GM12878 (cell line): ENCODE data around the gene FAXC. TPM values are rescaled to one million over a fixed set of nuclear protein-coding genes. Genes with fewer than 3 reads are reported as not detected.

Experiments used
- ATAC-seq: fragments of 200-7000 bp; cut with Tn5 transposase; 3 replicates; pipeline ENCODE4 v1.9.1; 2020; ENCODE audit warnings: mild to moderate bottlenecking, moderate library complexity
- BruUV-seq: library from RNA; stranded (reverse); fragments of 400-500 nt; replicated peaks from 2 replicates; lab custom pipeline; 2021; lab: Mats Ljungman, UMichigan
- CTCF ChIA-PET: fragments of 300-600 bp; sonication (Branson Sonifier 250); formaldehyde crosslinking; extraction: SDS; loops from one replicate; lab custom pipeline; 2021; ENCODE audit warnings: inconsistent platforms; lab: Yijun Ruan, JAX
- POLR2A ChIA-PET: fragments of 350-600 bp; formaldehyde crosslinking; extraction: SDS; loops from one replicate; lab custom pipeline; 2021; ENCODE audit warnings: inconsistent platforms; lab: Charles Lee
- RAD21 ChIA-PET: fragments of 300-600 bp; sonication (Branson Sonifier 250); formaldehyde crosslinking; loops from one replicate; lab custom pipeline; 2023; ENCODE audit warnings: antibody characterized with exemption; ENCODE audit not compliant: unreplicated experiment; lab: Charles Lee
- SMC1A ChIA-PET: fragments of 300-600 bp; sonication (Branson Sonifier 250); formaldehyde crosslinking; loops from one replicate; lab custom pipeline; 2023; ENCODE audit not compliant: unreplicated experiment, uncharacterized antibody; lab: Charles Lee
- DNase-seq: peaks from one replicate; pipeline ENCODE4 v3.0.0-alpha.2; 2011; ENCODE audit warnings: low read depth, low spot score
- FAIRE-seq: peaks from 3 replicates; lab custom pipeline; 2011; peaks lifted over from hg19 to GRCh38; lab: Jason Lieb, UNC
- H2AFZ ChIP-seq: 2 replicates; pipeline ENCODE4 v1.6.0; 2011; ENCODE audit warnings: low read depth, low read length, control low read depth; ENCODE audit not compliant: control insufficient read depth
- H3K27ac ChIP-seq: 2 replicates; pipeline ENCODE4 v1.5.1; 2011; ENCODE audit warnings: control low read depth; ENCODE audit not compliant: control insufficient read depth, insufficient read depth
- H3K27me3 ChIP-seq, 2 experiments: replicated peaks in 1 of 2; 2 replicates each; pipeline versions ENCODE4 v1.6.0 to v1.6.1; 2011; ENCODE audit warnings: low read length in 1 of 2; ENCODE audit not compliant: control insufficient read depth in 2 of 2, insufficient read depth in 2 of 2
- H3K36me3 ChIP-seq, 2 experiments: 2 replicates each; pipeline ENCODE4 v1.5.1; 2011; ENCODE audit warnings: low read length in 1 of 2; ENCODE audit not compliant: control insufficient read depth in 2 of 2, insufficient read depth in 2 of 2
- H3K4me1 ChIP-seq: 2 replicates; pipeline ENCODE4 v1.6.1; 2011; ENCODE audit warnings: mild to moderate bottlenecking, low read length, moderate library complexity, mixed read lengths; ENCODE audit not compliant: control insufficient read depth, insufficient read depth
- H3K4me2 ChIP-seq: 2 replicates; pipeline ENCODE4 v1.6.0; 2011; ENCODE audit warnings: control low read depth; ENCODE audit not compliant: control insufficient read depth, insufficient read depth
- H3K4me3 ChIP-seq: fragments of 200-600 bp; sonication (generic); 2 replicates; pipeline ENCODE4 v1.5.1; 2016
- H3K79me2 ChIP-seq: 2 replicates; pipeline ENCODE4 v1.6.0; 2011; ENCODE audit warnings: low read length; ENCODE audit not compliant: control insufficient read depth, insufficient read depth
- H3K9ac ChIP-seq: 2 replicates; pipeline ENCODE4 v1.8.0; 2011; ENCODE audit warnings: low read length, control low read depth, mixed read lengths; ENCODE audit not compliant: control insufficient read depth, insufficient read depth
- H3K9me3 ChIP-seq: replicated peaks from 3 replicates; pipeline ENCODE4 v1.5.1; 2011; ENCODE audit warnings: mild to moderate bottlenecking, low read length; ENCODE audit not compliant: control insufficient read depth, insufficient read depth
- H4K20me1 ChIP-seq: 2 replicates; pipeline ENCODE4 v1.6.0; 2011; ENCODE audit not compliant: control insufficient read depth, insufficient read depth
- BHLHE40 ChIP-seq, 2 experiments: fragments of 450-650 bp in 1 of 2; IDR thresholded peaks; 2 replicates each; pipeline ENCODE4 v1.6.1; 2011 to 2017; ENCODE audit warnings: low read depth in 2 of 2, borderline replicate concordance in 1 of 2, improper control_type of control experiment in 1 of 2, low read length in 1 of 2, mild to moderate bottlenecking in 1 of 2
- GABPA ChIP-seq: IDR thresholded peaks from 2 replicates; pipeline ENCODE4 v1.6.1; 2014; ENCODE audit warnings: antibody characterized with exemption, low read depth, mild to moderate bottlenecking, inconsistent platforms
- RAD21 ChIP-seq: IDR thresholded peaks from 2 replicates; pipeline ENCODE4 v1.6.1; 2011; ENCODE audit warnings: mild to moderate bottlenecking, low read depth, low read length, moderate library complexity; ENCODE audit not compliant: insufficient read depth
- SIX5 ChIP-seq: IDR thresholded peaks from 2 replicates; pipeline ENCODE4 v1.6.1; 2011; ENCODE audit warnings: mild to moderate bottlenecking, low read depth, low read length, moderate library complexity; ENCODE audit not compliant: severe bottlenecking
- SMARCA5 ChIP-seq: fragments of 450-650 bp; IDR thresholded peaks from 2 replicates; pipeline ENCODE4 v1.6.1; 2017; ENCODE audit warnings: mild to moderate bottlenecking
- SP1 ChIP-seq: IDR thresholded peaks from one replicate; pipeline ENCODE4 v1.6.1; 2011; ENCODE audit warnings: low read depth, low read length
- SRF ChIP-seq, 2 experiments: IDR thresholded peaks; 2 replicates each; pipeline ENCODE4 v1.6.1; 2011; ENCODE audit warnings: low read depth in 2 of 2, low read length in 2 of 2, mild to moderate bottlenecking in 1 of 2, moderate library complexity in 1 of 2
- STAT1 ChIP-seq: fragments of 450-650 bp; conservative IDR thresholded peaks from 2 replicates; pipeline ENCODE4 v1.6.1; 2014; ENCODE audit warnings: antibody characterized with exemption, mild to moderate bottlenecking
- YBX1 ChIP-seq: fragments of 450-650 bp; IDR thresholded peaks from 2 replicates; pipeline ENCODE4 v1.6.1; 2016; ENCODE audit warnings: antibody characterized with exemption
- YY1 ChIP-seq: IDR thresholded peaks from 2 replicates; pipeline ENCODE4 v1.6.1; 2011; ENCODE audit warnings: low read depth, mild to moderate bottlenecking, low read length
- ZNF274 ChIP-seq: IDR thresholded peaks from one replicate; pipeline ENCODE4 v1.8.0; 2011; ENCODE audit not compliant: insufficient read length, insufficient read depth
- in situ Hi-C: fragments of 300-500 bp; cut with MboI; formaldehyde crosslinking; loops from 9 replicates; pipeline ENCODE4 v1.14.3; 2018; ENCODE audit warnings: mixed read lengths
- intact Hi-C: fragments of 100-400 bp; cut with micrococcal nuclease; formaldehyde crosslinking; loops from one replicate; pipeline ENCODE4 v1.14.2; 2022; ENCODE audit not compliant: unreplicated experiment
- polyA plus RNA-seq, 11 experiments: library from polyadenylated mRNA; depleted of rRNA in 4 of 11; unstranded in 6 of 11; stranded (reverse) in 5 of 11; fragments of >200 nt; fragmentation: Nextera tagmentation in 4 of 11; fragmentation: Illumina TruSeq in 1 of 11; extraction: Ambion mirVana in 4 of 11; extraction: Trizol in 1 of 11; gene quantifications; 1 replicate in 1 of 11; 2 replicates in 10 of 11; pipeline versions ENCODE4 v1.2.1 to v1.2.3, GENCODE V29; 2011 to 2016; ENCODE audit warnings: inconsistent platforms in 2 of 11, missing spikeins in 2 of 11, low read depth in 1 of 11
- total RNA-seq, 4 experiments: library from RNA; depleted of rRNA in 3 of 4; stranded (reverse); fragments of >200 nt in 3 of 4; fragmentation: Illumina TruSeq in 1 of 4; extraction: Trizol in 1 of 4; gene quantifications; 2 replicates each; pipeline versions ENCODE4 v1.2.1 to v1.2.3, GENCODE V29; 2013 to 2021
- TF ChIP-seq, protein P1 (sequence below): IDR thresholded peaks from 2 replicates; pipeline ENCODE4 v1.6.1; 2012; ENCODE audit warnings: improper control_type of control experiment, low read depth, low read length; ENCODE audit not compliant: insufficient replicate concordance
- TF ChIP-seq, protein P2 (sequence below): fragments of 450-650 bp; IDR thresholded peaks from 2 replicates; pipeline ENCODE4 v1.6.1; 2018; ENCODE audit warnings: borderline replicate concordance, mild to moderate bottlenecking; ENCODE audit not compliant: partially characterized antibody
- TF ChIP-seq, protein P3 (sequence below): fragments of 450-650 bp; formaldehyde crosslinking; IDR thresholded peaks from 2 replicates; pipeline ENCODE4 v1.5.0; 2022; ENCODE audit warnings: mild to moderate bottlenecking, missing genetic modification characterization

The FAXC gene
- total and polyA plus RNA-seq, 10 of the 15 experiments (the other 5 are each of a cell fraction or from before 2014, with no cell fraction given): not detected

DNA sequence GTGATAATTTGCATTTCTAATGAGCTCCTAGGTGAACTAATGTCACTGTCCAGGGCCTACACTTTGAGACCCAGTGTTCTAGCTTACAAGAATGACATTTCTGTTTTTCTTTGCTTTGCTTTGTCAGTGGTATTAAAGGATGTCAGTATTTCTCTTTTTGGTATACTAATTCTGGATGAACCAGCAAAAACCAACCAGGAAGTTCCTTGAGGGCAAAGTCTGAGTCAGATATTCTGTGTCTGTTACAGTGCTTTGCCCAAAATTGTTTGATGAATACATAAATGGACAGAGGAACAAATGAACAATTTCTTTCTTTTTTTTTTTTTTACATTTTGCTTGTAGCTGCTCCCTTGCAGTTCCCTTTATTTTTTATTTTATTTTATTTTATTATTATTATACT lies 29.2 kb upstream of the FAXC start:
- DNase-seq (no peak), ATAC-seq (no peak), FAIRE-seq (no peak)
- H2AFZ ChIP-seq: no peak overlapping the region
- H3K36me3 ChIP-seq: no peaks in the 10 kb centered on the region
- intact Hi-C loops (no loop called here), in situ Hi-C loops (no loop called here)
- ChIA-PET SMC1A (interaction anchor here (0.7 to 1.8 kb wide), 3 partner anchors 12 to 16 kb away, joined by 3 to 4 read pairs (median 4); no protein-coding TSS in a partner anchor), RAD21 (no interaction called here), POLR2A (interaction anchor here (0.6 kb wide), 1 partner anchor 9 kb away, joined by 3 read pairs; no protein-coding TSS in a partner anchor), CTCF (interaction anchor here (0.6 to 1.6 kb wide), 7 partner anchors 8 to 1286 kb away, joined by 3 to 4 read pairs (median 3); partner anchors contain the start of gene COQ3)
- no peaks in the 10 kb centered on the region for H4K20me1 ChIP-seq
- no peak overlapping the region for H3K27ac ChIP-seq
- BruUV-seq: no TSS peak
- no peak overlapping the region for H3K4me2 ChIP-seq
- no peak overlapping the region for H3K9ac ChIP-seq
- no peaks in the 10 kb centered on the region for H3K9me3 ChIP-seq
- no peak overlapping the region for H3K4me3 ChIP-seq
- H3K4me1 ChIP-seq: no peaks in the 10 kb centered on the region
- no peaks in the 10 kb centered on the region for H3K79me2 ChIP-seq
- H3K27me3 ChIP-seq: no peaks in the 10 kb centered on the region
- TF ChIP-seq RAD21 (no peak), SMARCA5 (no peak), STAT1 (no peak), YBX1 (no peak), SRF (IDR thresholded peaks at IDR 0.05; ENCODE audit: low read depth in 2 of 2, low read length in 2 of 2) (no peak), SIX5 (no peak), SP1 (no peak), ZNF274 (no peak), BHLHE40 (IDR thresholded peaks at IDR 0.05; ENCODE audit: borderline replicate concordance in 1 of 2, low read depth in 2 of 2, low read length in 1 of 2) (no peak), GABPA (no peak), YY1 (no peak)
- TF ChIP-seq, protein P1, sequence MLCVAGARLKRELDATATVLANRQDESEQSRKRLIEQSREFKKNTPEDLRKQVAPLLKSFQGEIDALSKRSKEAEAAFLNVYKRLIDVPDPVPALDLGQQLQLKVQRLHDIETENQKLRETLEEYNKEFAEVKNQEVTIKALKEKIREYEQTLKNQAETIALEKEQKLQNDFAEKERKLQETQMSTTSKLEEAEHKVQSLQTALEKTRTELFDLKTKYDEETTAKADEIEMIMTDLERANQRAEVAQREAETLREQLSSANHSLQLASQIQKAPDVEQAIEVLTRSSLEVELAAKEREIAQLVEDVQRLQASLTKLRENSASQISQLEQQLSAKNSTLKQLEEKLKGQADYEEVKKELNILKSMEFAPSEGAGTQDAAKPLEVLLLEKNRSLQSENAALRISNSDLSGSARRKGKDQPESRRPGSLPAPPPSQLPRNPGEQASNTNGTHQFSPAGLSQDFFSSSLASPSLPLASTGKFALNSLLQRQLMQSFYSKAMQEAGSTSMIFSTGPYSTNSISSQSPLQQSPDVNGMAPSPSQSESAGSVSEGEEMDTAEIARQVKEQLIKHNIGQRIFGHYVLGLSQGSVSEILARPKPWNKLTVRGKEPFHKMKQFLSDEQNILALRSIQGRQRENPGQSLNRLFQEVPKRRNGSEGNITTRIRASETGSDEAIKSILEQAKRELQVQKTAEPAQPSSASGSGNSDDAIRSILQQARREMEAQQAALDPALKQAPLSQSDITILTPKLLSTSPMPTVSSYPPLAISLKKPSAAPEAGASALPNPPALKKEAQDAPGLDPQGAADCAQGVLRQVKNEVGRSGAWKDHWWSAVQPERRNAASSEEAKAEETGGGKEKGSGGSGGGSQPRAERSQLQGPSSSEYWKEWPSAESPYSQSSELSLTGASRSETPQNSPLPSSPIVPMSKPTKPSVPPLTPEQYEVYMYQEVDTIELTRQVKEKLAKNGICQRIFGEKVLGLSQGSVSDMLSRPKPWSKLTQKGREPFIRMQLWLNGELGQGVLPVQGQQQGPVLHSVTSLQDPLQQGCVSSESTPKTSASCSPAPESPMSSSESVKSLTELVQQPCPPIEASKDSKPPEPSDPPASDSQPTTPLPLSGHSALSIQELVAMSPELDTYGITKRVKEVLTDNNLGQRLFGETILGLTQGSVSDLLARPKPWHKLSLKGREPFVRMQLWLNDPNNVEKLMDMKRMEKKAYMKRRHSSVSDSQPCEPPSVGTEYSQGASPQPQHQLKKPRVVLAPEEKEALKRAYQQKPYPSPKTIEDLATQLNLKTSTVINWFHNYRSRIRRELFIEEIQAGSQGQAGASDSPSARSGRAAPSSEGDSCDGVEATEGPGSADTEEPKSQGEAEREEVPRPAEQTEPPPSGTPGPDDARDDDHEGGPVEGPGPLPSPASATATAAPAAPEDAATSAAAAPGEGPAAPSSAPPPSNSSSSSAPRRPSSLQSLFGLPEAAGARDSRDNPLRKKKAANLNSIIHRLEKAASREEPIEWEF: no peak
- TF ChIP-seq, protein P2, sequence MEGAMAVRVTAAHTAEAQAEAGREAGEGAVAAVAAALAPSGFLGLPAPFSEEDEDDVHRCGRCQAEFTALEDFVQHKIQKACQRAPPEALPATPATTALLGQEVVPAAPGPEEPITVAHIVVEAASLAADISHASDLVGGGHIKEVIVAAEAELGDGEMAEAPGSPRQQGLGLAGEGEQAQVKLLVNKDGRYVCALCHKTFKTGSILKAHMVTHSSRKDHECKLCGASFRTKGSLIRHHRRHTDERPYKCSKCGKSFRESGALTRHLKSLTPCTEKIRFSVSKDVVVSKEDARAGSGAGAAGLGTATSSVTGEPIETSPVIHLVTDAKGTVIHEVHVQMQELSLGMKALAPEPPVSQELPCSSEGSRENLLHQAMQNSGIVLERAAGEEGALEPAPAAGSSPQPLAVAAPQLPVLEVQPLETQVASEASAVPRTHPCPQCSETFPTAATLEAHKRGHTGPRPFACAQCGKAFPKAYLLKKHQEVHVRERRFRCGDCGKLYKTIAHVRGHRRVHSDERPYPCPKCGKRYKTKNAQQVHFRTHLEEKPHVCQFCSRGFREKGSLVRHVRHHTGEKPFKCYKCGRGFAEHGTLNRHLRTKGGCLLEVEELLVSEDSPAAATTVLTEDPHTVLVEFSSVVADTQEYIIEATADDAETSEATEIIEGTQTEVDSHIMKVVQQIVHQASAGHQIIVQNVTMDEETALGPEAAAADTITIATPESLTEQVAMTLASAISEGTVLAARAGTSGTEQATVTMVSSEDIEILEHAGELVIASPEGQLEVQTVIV: no peak
- TF ChIP-seq, protein P3, sequence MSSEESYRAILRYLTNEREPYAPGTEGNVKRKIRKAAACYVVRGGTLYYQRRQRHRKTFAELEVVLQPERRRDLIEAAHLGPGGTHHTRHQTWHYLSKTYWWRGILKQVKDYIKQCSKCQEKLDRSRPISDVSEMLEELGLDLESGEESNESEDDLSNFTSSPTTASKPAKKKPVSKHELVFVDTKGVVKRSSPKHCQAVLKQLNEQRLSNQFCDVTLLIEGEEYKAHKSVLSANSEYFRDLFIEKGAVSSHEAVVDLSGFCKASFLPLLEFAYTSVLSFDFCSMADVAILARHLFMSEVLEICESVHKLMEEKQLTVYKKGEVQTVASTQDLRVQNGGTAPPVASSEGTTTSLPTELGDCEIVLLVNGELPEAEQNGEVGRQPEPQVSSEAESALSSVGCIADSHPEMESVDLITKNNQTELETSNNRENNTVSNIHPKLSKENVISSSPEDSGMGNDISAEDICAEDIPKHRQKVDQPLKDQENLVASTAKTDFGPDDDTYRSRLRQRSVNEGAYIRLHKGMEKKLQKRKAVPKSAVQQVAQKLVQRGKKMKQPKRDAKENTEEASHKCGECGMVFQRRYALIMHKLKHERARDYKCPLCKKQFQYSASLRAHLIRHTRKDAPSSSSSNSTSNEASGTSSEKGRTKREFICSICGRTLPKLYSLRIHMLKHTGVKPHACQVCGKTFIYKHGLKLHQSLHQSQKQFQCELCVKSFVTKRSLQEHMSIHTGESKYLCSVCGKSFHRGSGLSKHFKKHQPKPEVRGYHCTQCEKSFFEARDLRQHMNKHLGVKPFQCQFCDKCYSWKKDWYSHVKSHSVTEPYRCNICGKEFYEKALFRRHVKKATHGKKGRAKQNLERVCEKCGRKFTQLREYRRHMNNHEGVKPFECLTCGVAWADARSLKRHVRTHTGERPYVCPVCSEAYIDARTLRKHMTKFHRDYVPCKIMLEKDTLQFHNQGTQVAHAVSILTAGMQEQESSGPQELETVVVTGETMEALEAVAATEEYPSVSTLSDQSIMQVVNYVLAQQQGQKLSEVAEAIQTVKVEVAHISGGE (CRISPR knock-in tag): no peak
